ENCODE data around the gene RAB4B. TPM values are rescaled to one million over a fixed set of nuclear protein-coding genes. Genes with fewer than 3 reads are reported as not detected.
"Not testable (repeated sequence)": the region's sequence is repeated elsewhere in the genome, so short reads cannot be mapped to it uniquely, and the experiment has no call there.

RAB4B gene
- polyA plus RNA-seq, 6 donors from 2014 or later = 111 to 167 (median 145) TPM

DNA sequence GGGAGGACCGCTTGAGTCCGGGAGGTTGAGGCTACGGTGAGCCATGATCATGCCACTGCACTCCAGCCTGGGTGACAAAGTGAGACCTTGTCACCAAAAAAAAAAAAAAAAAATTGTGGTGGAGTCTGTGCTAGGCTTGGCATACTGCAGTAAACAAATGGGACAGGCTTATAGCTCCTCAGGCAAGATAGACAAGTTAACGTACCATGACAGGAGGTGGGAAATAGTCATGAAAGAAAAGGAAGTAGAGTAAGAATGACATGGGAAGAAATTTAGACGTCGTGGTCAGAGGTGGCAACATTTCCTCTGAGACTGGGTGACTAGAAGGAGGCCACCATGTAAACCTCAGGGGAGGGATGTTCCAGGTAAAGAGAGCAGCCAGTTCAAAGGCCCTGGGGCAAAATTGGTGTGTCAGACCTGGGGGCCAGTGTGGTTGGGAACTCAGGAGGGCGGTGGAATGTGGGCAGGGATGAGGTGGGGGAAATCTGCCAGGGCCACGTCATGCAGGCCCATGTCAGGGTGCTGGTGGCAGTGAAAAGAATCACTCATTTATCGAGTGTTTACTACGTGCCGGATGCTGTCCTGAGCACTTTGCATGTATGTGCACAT, 21.4 kb upstream of the RAB4B start:
- Mint-ChIP-seq H3K27ac (peak overlapping the region in 3 of 6 donors; percentile 51 to 87 (median 57)), H3K4me1 (peaks cover 30 to 60% (median 56%) of the 10 kb centered on the region in 3 donors), H3K27me3 (no peaks in the 10 kb centered on the region), H3K36me3 (peaks cover 4 to 15% of the 10 kb centered on the region in 2 donors), H3K4me3 (peak overlapping the region in 4 of 8 donors; percentile 7 to 84 (median 61)), H3K9me3 (no peaks in the 10 kb centered on the region)
- ATAC-seq (ENCODE audit: low read depth in 2 of 2) (no peak), DNase-seq (no peak)

DNA sequence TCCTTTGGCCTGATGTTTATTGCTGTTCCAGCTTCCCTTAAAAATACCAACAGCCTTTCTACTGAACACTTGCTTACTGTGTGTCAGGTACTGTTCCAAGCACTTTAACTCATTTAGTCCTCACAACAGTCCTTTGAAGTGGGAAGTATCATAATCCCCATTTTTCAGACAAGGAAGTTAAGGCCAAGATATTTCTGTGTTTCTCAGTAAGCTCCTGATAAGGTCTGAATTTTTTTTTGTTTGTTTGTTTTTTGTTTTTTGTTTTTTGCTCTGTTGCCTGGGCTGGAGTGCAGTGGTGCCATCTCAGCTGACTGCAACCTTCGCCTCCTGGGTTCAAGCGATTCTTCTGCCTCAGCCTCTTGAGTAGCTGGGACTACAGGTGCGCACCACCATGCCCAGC, 19.6 kb upstream of the RAB4B start:
- no peaks in the 10 kb centered on the region for H3K27me3 Mint-ChIP-seq
- ATAC-seq (ENCODE audit: low read depth in 2 of 2) = no peak
- H3K9me3 Mint-ChIP-seq = no peaks in the 10 kb centered on the region
- H3K4me3 Mint-ChIP-seq = peak overlapping the region in 1 of 8 donors; percentile 15
- peaks cover 4 to 34% of the 10 kb centered on the region in 2 donors for H3K36me3 Mint-ChIP-seq
- H3K27ac Mint-ChIP-seq = peak overlapping the region in 4 of 6 donors; percentile 25 to 60 (median 29)
- peaks cover 26 to 50% (median 49%) of the 10 kb centered on the region in 3 donors for H3K4me1 Mint-ChIP-seq
- no peak for DNase-seq

GRCh38 chr19:40759352-40759751, 18.7 kb upstream of the RAB4B start:
- no peak for DNase-seq
- H3K27ac Mint-ChIP-seq = no peak overlapping the region
- H3K9me3 Mint-ChIP-seq = no peaks in the 10 kb centered on the region
- H3K36me3 Mint-ChIP-seq = peaks cover 11 to 43% of the 10 kb centered on the region in 2 donors
- no peaks in the 10 kb centered on the region for H3K27me3 Mint-ChIP-seq
- peaks cover 27 to 52% (median 43%) of the 10 kb centered on the region in 3 donors for H3K4me1 Mint-ChIP-seq
- H3K4me3 Mint-ChIP-seq = no peak overlapping the region
- ATAC-seq (ENCODE audit: low read depth in 2 of 2) = no peak

DNA sequence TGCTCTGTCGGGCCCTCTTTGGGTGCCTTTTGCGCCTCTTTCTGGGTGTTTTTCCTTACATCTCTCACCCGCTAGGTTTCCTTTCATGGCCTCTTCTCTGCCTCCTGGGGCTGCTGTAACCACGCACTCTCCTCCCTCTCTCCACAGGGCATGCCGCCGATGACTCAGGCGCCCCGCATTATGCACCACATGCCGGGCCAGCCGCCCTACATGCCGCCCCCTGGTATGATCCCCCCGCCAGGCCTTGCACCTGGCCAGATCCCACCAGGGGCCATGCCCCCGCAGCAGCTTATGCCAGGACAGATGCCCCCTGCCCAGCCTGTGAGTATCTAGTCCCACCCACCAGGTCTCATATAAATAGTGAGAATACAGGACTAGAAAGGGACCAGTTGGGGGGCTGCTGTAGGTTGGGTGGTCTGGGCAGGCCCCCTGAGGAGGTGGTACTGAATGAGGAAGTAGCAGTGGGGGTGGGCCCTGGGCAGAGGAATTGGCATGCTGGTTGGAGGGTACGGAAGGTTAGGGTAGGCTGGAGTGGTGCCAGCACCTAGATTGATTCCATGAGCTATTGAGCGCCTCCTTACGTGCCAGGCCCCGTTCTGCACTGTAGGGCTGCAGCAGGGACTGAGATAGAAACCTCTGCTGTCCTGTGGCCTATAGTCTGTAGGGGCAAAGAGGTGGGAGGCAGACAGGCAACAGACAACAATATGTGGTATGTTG, 15.1 kb upstream of the RAB4B start:
- Mint-ChIP-seq H3K4me1 (peaks cover 8 to 28% (median 14%) of the 10 kb centered on the region in 3 donors), H3K9me3 (no peaks in the 10 kb centered on the region), H3K27me3 (no peaks in the 10 kb centered on the region), H3K36me3 (peaks cover 11 to 39% of the 10 kb centered on the region in 2 donors), H3K4me3 (no peak overlapping the region), H3K27ac (peak overlapping the region in 2 of 6 donors; percentile 47 to 65)
- ATAC-seq (ENCODE audit: low read depth in 2 of 2) (no peak), DNase-seq (no peak)

DNA sequence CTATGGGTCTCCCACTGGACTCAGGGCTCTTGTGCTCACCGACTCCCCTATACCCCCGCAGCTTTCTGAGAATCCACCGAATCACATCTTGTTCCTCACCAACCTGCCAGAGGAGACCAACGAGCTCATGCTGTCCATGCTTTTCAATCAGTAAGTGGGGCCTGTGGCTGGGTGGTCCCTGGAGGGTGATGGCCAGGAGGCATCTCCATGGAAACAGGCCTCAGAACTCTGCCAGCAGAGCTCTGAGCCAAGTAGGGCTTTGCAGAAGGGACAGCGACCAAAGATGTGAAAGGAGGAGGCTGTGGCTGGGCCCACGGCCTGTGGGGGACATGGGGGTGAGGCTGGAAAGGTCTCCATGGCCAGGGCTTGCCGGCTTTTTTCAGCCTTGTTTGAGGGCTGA, 14.5 kb upstream of the RAB4B start:
- DNase-seq (no peak), ATAC-seq (ENCODE audit: low read depth in 2 of 2) (no peak)
- Mint-ChIP-seq H3K27me3 (no peaks in the 10 kb centered on the region), H3K36me3 (peaks cover 7 to 39% of the 10 kb centered on the region in 2 donors), H3K4me3 (no peak overlapping the region), H3K27ac (peak overlapping the region in 2 of 6 donors; percentile 59 to 60), H3K9me3 (no peaks in the 10 kb centered on the region), H3K4me1 (peaks cover 8 to 24% (median 9%) of the 10 kb centered on the region in 3 donors)

- no peak overlapping the region for H3K4me3 Mint-ChIP-seq
- peaks cover 9 to 24% (median 11%) of the 10 kb centered on the region in 3 donors for H3K4me1 Mint-ChIP-seq
Measured at GRCh38 chr19:40763963-40764362, 14.1 kb upstream of the RAB4B start.

GRCh38 chr19:40766385-40766784, 11.7 kb upstream of the RAB4B start:
- ATAC-seq (ENCODE audit: low read depth in 2 of 2); DNase-seq; H3K27me3 Mint-ChIP-seq; H3K9me3 Mint-ChIP-seq; H3K4me3 Mint-ChIP-seq: not testable (repeated sequence)
- peaks cover 18 to 23% (median 20%) of the 10 kb centered on the region in 3 donors for H3K4me1 Mint-ChIP-seq
- H3K36me3 Mint-ChIP-seq = peaks cover 13 to 32% of the 10 kb centered on the region in 2 donors
- peak overlapping the region in 1 of 6 donors; percentile 63 for H3K27ac Mint-ChIP-seq

More at GRCh38 chr19:40763963-40764362, 14.1 kb upstream of the RAB4B start:
- Mint-ChIP-seq H3K9me3 (no peaks in the 10 kb centered on the region), H3K27me3 (no peaks in the 10 kb centered on the region), H3K27ac (peak overlapping the region in 3 of 6 donors; percentile 59 to 86 (median 69)), H3K36me3 (peaks cover 7 to 39% of the 10 kb centered on the region in 2 donors)
- DNase-seq (no peak), ATAC-seq (ENCODE audit: low read depth in 2 of 2) (no peak)

GRCh38 chr19:40768869-40769268, 9.2 kb upstream of the RAB4B start:
- ATAC-seq (ENCODE audit: low read depth in 2 of 2) = no peak
- peaks cover 10 to 17% of the 10 kb centered on the region in 2 donors for H3K36me3 Mint-ChIP-seq
- no peak overlapping the region for H3K4me3 Mint-ChIP-seq
- DNase-seq = no peak
- no peaks in the 10 kb centered on the region for H3K27me3 Mint-ChIP-seq
- peaks cover 0 to 9% (median 3%) of the 10 kb centered on the region in 7 donors for H3K9me3 Mint-ChIP-seq
- H3K4me1 Mint-ChIP-seq = peaks cover 14 to 30% (median 19%) of the 10 kb centered on the region in 3 donors
- H3K27ac Mint-ChIP-seq = peak overlapping the region in 1 of 6 donors; percentile 60

DNA sequence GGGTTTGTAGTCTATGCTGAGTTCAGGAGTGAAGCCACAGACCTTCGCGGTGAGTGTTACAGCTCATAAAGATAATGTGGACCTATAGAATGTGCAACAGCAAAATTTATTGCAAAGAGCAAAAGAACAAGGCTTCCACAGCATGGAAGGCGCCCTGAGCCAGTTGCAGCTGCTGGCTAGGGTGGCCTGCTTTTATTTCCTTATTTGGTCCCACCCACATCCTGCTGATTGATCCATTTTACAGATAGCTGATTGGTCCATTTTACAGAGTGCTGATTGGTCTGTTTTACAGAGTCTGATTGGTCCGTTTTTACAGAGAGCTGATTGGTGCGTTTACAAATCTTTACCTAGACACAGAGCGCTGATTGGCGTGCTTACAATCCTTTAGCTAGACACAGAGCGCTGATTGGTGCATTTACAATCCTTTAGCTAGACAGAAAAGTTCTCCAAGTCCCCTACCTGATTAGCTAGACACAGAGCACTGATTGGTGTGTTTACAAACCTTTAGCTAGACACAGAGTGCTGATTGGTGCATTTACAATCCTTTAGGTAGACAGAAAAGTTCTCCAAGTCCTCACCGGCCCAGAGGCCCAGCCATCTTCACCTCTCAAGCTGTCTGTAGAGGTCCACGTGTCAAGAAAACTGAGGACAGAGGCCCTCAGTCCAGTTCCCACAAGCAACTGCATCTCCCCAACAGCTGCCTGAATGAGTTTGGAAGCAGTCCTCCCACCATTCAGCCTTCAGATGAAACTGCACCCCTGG, 6.8 kb upstream of the RAB4B start:
- ATAC-seq (ENCODE audit: low read depth in 2 of 2) = peak in 1 of 2 donors; percentile 10
- DNase-seq, H3K27me3 Mint-ChIP-seq, H3K36me3 Mint-ChIP-seq, H3K4me3 Mint-ChIP-seq, H3K9me3 Mint-ChIP-seq: not testable (repeated sequence)
- H3K27ac Mint-ChIP-seq = peak overlapping the region in 3 of 6 donors; percentile 8 to 88 (median 80)
- H3K4me1 Mint-ChIP-seq = peaks cover 31 to 53% (median 33%) of the 10 kb centered on the region in 3 donors

DNA sequence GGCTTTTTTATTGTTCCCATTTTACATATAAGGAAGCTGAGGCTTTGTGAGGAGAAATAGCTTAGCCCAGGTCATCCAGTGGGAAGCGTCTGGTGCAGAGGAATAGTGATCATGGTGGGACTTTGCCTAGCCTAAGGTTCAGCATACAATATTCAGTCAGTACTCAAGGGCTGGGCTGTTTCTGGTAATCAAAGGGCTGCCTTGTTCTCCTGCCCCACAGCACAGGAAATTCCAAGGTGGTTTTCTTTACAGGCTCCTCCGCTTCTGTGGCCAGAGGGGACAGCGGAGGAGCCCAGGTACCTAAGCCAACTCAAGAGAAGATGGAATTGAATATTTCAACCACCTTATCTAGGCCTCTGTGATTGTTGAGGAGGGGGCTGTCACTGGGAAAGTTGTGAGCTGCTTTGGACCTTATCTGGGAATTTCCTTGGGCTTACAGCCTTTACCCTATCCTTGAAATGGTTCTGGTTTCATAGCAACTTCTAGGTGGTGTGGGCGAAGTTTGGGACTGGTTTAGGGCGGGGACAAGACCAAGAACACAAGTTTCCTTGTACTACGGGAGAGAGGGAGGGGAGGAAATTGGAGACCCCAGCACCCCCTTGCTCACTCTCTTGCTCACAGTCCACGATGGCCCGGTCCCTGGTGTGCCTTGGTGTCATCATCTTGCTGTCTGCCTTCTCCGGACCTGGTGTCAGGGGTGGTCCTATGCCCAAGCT, 3.0 kb upstream of the RAB4B start, which contains the start of gene MIA:
Gene MIA, plus strand, starts transcription at position 606 of the 716 bp plus-strand sequence. Its CDS starts 22 bp downstream, at position 628.
- ATAC-seq (ENCODE audit: low read depth in 2 of 2) (no peak), DNase-seq (no peak)
- Mint-ChIP-seq H3K36me3 (peaks cover 6 to 8% of the 10 kb centered on the region in 2 donors), H3K27me3 (no peaks in the 10 kb centered on the region), H3K4me1 (peaks cover 51 to 75% (median 54%) of the 10 kb centered on the region in 3 donors), H3K9me3 (peaks cover 0 to 9% (median 3%) of the 10 kb centered on the region in 7 donors), H3K27ac (peak within 1 kb of the TSS in 5 of 6 donors; percentile 82 to 100 (median 93)), H3K4me3 (peak within 1 kb of the TSS; percentile 5 to 98 (median 60))

DNA sequence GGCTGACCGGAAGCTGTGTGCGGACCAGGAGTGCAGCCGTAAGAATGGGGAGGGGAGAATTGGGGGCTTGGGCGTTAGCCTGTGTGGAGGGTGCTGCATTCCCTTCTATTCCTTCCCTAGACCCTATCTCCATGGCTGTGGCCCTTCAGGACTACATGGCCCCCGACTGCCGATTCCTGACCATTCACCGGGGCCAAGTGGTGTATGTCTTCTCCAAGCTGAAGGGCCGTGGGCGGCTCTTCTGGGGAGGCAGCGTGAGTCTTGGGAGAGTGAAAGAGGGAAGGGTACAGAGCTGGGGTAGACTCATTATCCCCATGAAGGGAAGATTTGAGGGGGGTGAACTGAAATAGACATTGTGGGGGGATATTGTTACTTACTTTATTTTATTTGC, 2.4 kb upstream of the RAB4B start:
- H3K9me3 Mint-ChIP-seq = peaks cover 0 to 9% (median 3%) of the 10 kb centered on the region in 7 donors
- no peak for ATAC-seq (ENCODE audit: low read depth in 2 of 2)
- H3K4me1 Mint-ChIP-seq = peaks cover 53 to 78% (median 59%) of the 10 kb centered on the region in 3 donors
- H3K36me3 Mint-ChIP-seq = peaks cover 6 to 14% of the 10 kb centered on the region in 2 donors
- H3K27ac Mint-ChIP-seq = peak overlapping the region in 5 of 6 donors; percentile 53 to 97 (median 82)
- no peak for DNase-seq
- no peaks in the 10 kb centered on the region for H3K27me3 Mint-ChIP-seq
- H3K4me3 Mint-ChIP-seq = peak overlapping the region in 5 of 8 donors; percentile 35 to 74 (median 57)

DNA sequence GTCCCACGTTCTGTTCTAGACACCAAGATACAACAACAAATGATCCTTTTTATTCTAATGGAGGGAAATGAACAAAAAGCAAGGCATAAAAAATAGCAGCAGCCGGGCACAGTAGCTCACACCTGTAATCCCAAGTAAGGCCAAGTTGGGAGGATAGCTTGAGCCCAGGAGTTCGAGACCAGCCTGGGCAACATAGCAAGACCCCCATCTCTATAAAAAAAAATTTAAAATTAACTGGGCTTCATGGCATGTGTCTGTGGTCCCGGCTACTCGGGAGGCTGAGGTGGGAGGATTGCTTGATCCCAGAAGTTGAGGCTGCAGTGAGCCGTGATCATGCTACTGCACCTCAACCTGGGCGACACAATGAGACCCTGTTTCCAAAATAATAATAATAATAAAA, 1.7 kb upstream of the RAB4B start:
- H3K27me3 Mint-ChIP-seq = no peaks in the 10 kb centered on the region
- H3K4me3 Mint-ChIP-seq = peak overlapping the region in 7 of 8 donors; percentile 5 to 99 (median 98)
- H3K36me3 Mint-ChIP-seq = peaks cover 2 to 21% of the 10 kb centered on the region in 2 donors
- H3K9me3 Mint-ChIP-seq = peaks cover 0 to 4% (median 3%) of the 10 kb centered on the region in 7 donors
- DNase-seq = no peak
- peaks cover 54 to 73% (median 63%) of the 10 kb centered on the region in 3 donors for H3K4me1 Mint-ChIP-seq
- ATAC-seq (ENCODE audit: low read depth in 2 of 2) = no peak
- peak overlapping the region in 5 of 6 donors; percentile 97 to 100 (median 100) for H3K27ac Mint-ChIP-seq
